ENCODE data around the gene POLR2A. TPM values are rescaled to one million over a fixed set of nuclear protein-coding genes. Genes with fewer than 3 reads are reported as not detected.
A peak's percentile ranks its signal among the peaks of the same experiment; 100 is the strongest.

Gene POLR2A
- total and polyA plus RNA-seq, 8 donors, result 90.8 to 118 (median 109) TPM

- no peak overlapping the region for H3K4me3 ChIP-seq
- intact Hi-C loops (cut with DNase I), result no loop called here
- no peaks in the 10 kb centered on the region for H3K9me3 ChIP-seq
- TF ChIP-seq, protein P1, sequence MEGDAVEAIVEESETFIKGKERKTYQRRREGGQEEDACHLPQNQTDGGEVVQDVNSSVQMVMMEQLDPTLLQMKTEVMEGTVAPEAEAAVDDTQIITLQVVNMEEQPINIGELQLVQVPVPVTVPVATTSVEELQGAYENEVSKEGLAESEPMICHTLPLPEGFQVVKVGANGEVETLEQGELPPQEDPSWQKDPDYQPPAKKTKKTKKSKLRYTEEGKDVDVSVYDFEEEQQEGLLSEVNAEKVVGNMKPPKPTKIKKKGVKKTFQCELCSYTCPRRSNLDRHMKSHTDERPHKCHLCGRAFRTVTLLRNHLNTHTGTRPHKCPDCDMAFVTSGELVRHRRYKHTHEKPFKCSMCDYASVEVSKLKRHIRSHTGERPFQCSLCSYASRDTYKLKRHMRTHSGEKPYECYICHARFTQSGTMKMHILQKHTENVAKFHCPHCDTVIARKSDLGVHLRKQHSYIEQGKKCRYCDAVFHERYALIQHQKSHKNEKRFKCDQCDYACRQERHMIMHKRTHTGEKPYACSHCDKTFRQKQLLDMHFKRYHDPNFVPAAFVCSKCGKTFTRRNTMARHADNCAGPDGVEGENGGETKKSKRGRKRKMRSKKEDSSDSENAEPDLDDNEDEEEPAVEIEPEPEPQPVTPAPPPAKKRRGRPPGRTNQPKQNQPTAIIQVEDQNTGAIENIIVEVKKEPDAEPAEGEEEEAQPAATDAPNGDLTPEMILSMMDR (IDR thresholded peaks at IDR 0.05), result no peak
- H3K27me3 ChIP-seq, result no peaks in the 10 kb centered on the region
- peak in 3 of 4 donors; percentile 53 to 84 (median 65) for DNase-seq
- H3K27ac ChIP-seq, result peak overlapping the region in 1 of 2 donors; percentile 78
- H3K4me1 ChIP-seq, result peaks cover 8 to 33% of the 10 kb centered on the region in 2 donors
- peaks cover 4 to 40% of the 10 kb centered on the region in 2 donors for H3K36me3 ChIP-seq
- ATAC-seq, result peak; percentile 73
Measured at GRCh38 chr17:7465597-7466275, 18.4 kb upstream of the POLR2A start.

- no peak for DNase-seq
- intact Hi-C loops (cut with DNase I), result no loop called here
- H3K4me3 ChIP-seq, result no peak overlapping the region
- ATAC-seq, result no peak
- peak overlapping the region; percentile 26 to 78 for H3K27ac ChIP-seq
- H3K36me3 ChIP-seq, result peaks cover 4 to 40% of the 10 kb centered on the region in 2 donors
- no peaks in the 10 kb centered on the region for H3K27me3 ChIP-seq
- TF ChIP-seq, protein P1 (IDR thresholded peaks at IDR 0.05), result no peak
- H3K4me1 ChIP-seq, result peaks cover 8 to 33% of the 10 kb centered on the region in 2 donors
- no peaks in the 10 kb centered on the region for H3K9me3 ChIP-seq
Measured at GRCh38 chr17:7466318-7466638, 17.9 kb upstream of the POLR2A start.

DNA sequence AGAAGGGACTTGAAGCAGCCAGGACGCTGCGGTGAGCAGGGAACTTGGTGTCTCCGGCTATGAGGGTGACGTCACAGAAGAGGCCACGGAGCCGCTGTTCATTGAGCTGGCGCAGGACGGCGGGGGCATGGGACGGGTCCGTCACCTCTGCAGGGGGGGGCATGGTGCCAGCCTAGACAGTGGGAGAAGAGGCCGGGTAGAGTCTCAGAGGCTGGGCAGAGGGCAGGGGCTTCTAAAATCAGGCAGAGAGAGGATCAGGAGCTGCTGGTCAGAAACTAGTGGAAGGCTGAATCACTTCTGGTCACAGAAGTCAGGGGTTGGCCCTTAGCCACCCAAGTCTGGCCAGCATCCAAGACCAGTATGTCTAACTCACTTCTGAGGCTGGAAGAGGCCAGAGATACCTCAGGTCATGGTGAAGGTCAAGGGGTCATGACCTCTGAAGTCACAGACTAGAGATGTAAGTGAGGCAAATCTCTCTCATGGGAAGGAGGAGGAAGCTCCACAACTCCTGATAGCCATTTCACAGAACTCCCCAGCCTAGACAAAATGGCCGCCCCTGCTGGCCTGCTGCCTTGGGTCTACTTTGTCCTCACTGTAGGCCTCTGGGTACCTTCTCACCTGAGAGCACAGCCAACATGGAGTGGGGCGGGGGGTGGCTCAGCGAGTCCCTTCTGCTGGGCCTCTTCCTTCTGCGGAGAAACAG is 17.4 kb upstream of the POLR2A start:
- H3K27me3 ChIP-seq, result no peaks in the 10 kb centered on the region
- peak overlapping the region; percentile 65 to 78 for H3K27ac ChIP-seq
- ATAC-seq (peak; percentile 36), DNase-seq (peak in 1 of 4 donors; percentile 73)
- TF ChIP-seq, protein P1 (IDR thresholded peaks at IDR 0.05), result no peak
- no peak overlapping the region for H3K4me3 ChIP-seq
- no peaks in the 10 kb centered on the region for H3K9me3 ChIP-seq
- H3K4me1 ChIP-seq, result peaks cover 8 to 36% of the 10 kb centered on the region in 2 donors
- peaks cover 4 to 38% of the 10 kb centered on the region in 2 donors for H3K36me3 ChIP-seq
- intact Hi-C loops (cut with DNase I), result no loop called here

GRCh38 chr17:7467498-7467897 is 16.7 kb upstream of the POLR2A start:
- intact Hi-C loops (cut with DNase I), result no loop called here
- ATAC-seq, result no peak
- Histone ChIP-seq H3K36me3 (peaks cover 4 to 31% of the 10 kb centered on the region in 2 donors), H3K27me3 (no peaks in the 10 kb centered on the region), H3K4me1 (peaks cover 8 to 38% of the 10 kb centered on the region in 2 donors), H3K4me3 (no peak overlapping the region), H3K9me3 (no peaks in the 10 kb centered on the region), H3K27ac (peak overlapping the region; percentile 65 to 78)
- no peak for DNase-seq
- TF ChIP-seq, protein P1 (IDR thresholded peaks at IDR 0.05), result no peak

- Histone ChIP-seq H3K9me3 (no peaks in the 10 kb centered on the region), H3K27ac (no peak overlapping the region), H3K36me3 (peaks cover 4 to 23% of the 10 kb centered on the region in 2 donors), H3K4me1 (peaks cover 8 to 38% of the 10 kb centered on the region in 2 donors), H3K27me3 (no peaks in the 10 kb centered on the region), H3K4me3 (no peak overlapping the region)
- TF ChIP-seq, protein P1 (IDR thresholded peaks at IDR 0.05), result no peak
- DNase-seq (no peak), ATAC-seq (no peak)
- intact Hi-C loops (cut with DNase I), result no loop called here
Measured at GRCh38 chr17:7468290-7468689, 15.9 kb upstream of the POLR2A start.
